Panc1 (cell line): Measurements from ENCODE around the gene PLK3.

ENCODE experiments used
- CTCF ChIP-seq: fragments of 450-650 bp; IDR thresholded peaks from 2 replicates; pipeline ENCODE4 v1.5.1; 2017; ENCODE audit warnings: mild to moderate bottlenecking
- REST ChIP-seq, 2 experiments: IDR thresholded peaks; 2 replicates each; pipeline ENCODE4 v1.6.1; 2011 to 2012; ENCODE audit warnings: low read depth in 2 of 2, control low read depth in 1 of 2, low read length in 1 of 2, mild to moderate bottlenecking in 1 of 2, moderate library complexity in 1 of 2; ENCODE audit not compliant: insufficient read depth in 1 of 2

GRCh38 chr1:44851308-44851707 lies 51.1 kb downstream of the PLK3 start:
- TF ChIP-seq REST (IDR thresholded peaks at IDR 0.05; ENCODE audit: insufficient read depth in 1 of 2, low read depth in 2 of 2, low read length in 1 of 2) (no peak), CTCF (no peak)
